GM19043 (cell line): ENCODE results near the gene B3GAT3.
A peak's percentile ranks its signal among the peaks of the same experiment; 100 is the strongest.
"Not testable (repeated sequence)": the region's sequence is repeated elsewhere in the genome, so short reads cannot be mapped to it uniquely, and the experiment has no call there.

ENCODE experiments used
- ATAC-seq: cut with Tn5 transposase; IDR thresholded peaks from one replicate; pipeline ENCODE4 v1.9.1; 2021; ENCODE audit warnings: low read depth; ENCODE audit not compliant: unreplicated experiment

B3GAT3 gene

DNA sequence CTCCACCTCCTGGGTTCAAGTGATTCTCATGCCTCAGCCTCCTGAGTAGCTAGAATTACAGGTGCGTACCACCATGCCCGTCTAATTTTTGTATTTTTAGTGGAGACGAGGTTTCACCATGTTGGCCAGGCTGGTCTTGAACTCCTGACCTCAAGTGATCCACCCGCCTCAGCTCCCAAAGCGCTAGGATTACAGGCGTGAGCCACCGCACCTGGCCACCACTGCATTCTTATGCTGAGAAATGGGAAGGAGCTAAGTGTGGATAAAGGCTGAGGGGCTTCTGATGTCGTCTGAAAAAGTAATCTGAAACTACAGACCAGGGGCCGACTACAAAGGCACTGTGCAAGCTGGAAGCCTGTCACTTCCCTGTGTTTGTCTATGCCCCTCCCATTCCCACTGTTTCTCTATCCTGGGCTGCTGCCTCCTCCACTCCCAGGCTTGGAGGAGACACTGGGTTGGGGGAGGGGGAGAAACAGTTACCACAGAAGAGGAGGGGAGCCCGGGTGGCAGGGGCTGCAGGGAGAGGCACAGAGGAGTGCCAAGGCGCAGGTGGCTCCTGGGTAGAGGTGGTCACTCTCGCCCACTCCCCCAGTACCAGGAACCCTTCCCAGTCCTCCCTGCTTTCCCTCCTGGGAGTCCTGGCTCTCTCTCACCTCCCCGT, 17.2 kb downstream of the B3GAT3 start:
- no peak for ATAC-seq

- ATAC-seq = no peak
These were observed 17.9 kb downstream of the B3GAT3 start for GRCh38 chr11:62603776-62604299.

DNA sequence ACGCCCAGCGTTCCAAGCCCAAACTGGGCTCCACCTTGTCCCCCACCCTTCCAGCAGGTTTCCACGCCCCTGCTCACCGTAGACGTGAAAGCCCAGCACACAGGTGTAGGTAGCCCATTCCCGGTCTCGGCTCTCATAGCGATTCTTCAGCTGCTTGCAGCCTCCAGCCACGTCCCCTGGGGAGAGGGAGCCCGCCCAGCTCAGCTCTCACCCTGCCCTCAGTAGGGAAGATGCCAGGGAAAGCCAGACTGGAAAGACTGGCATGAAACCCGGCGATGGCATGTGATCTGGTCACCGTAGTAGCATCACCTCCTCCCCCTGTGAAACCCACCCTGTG, 18.7 kb downstream of the B3GAT3 start:
- no peak for ATAC-seq

DNA sequence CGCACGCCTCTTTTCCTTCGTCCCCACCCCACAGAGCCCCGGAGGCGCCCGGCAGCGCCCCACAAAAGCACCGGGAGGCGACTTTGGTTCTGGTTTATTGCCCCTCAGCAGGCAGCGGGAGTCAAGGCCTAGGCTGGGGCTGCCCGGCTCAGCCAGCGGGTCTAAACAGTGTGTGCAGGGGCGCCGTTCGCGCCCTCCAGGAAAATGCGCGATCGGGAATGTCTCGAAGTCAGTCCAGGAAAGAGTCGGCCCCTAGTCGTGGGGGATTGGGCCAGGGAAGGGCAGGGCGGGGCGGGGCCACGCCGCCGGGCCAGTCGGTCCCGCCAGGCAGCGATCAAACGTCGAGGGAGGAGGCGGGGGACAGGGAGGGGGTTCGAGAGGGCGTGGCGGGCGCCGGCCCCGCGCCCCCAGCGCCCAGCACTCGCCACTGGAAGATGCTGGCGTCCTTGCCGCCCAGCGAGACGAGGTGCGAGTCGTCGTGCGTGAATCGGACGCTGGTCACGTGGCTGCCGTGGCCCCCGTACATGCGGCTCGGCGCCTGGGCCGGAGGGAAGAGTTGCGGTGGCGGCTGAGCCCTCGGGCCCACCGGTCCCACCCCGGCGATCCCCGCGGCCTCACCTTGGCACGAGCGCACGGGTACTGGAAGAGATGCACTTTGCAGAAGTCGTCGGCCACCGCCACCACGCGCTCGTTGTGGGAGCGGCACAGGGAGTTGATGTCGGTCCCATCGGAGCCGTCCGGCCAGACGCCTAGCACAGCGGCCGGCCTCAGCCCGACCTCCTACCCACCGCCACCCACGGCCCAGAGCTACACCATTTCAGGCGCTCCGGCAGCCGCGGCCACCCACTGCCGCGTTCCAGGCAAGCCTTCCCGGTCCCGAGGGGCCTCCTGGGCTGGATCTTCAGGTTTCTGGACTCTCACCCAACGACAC, 19.4 kb downstream of the B3GAT3 start:
- ATAC-seq = no peak

- ATAC-seq = peak; percentile 64
These were observed 20.2 kb downstream of the B3GAT3 start, which contains the start of gene MTA2 for GRCh38 chr11:62601372-62602140. MTA2 (minus strand) TSS chr11:62601865; CDS start chr11:62601450, 415 bp downstream.

DNA sequence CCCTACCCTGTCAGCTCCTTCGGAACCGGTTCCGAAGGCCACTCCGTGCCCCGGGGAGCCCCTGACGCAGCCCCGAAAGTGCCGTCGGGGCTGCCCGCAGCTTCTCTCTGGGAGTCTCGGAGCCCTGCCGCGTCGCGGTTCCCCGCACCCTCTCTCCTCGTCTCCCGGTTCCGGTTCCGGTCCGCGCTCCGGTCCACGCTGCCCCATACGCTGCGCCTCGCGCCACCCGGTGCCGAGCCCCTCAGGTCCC, 20.7 kb downstream of the B3GAT3 start:
- ATAC-seq = no peak

- no peak for ATAC-seq
These were observed 21.2 kb downstream of the B3GAT3 start for GRCh38 chr11:62600367-62601121.

- no peak for ATAC-seq
These were observed 21.9 kb downstream of the B3GAT3 start for GRCh38 chr11:62599901-62600300.

GRCh38 chr11:62599069-62599696, 22.6 kb downstream of the B3GAT3 start:
- ATAC-seq = peak; percentile 40

- no peak for ATAC-seq
These were observed 26.7 kb downstream of the B3GAT3 start for GRCh38 chr11:62595124-62595523.

GRCh38 chr11:62593434-62594044, 28.2 kb downstream of the B3GAT3 start:
- ATAC-seq = no peak

- ATAC-seq = no peak
These were observed 28.8 kb downstream of the B3GAT3 start for GRCh38 chr11:62592989-62593421.

- ATAC-seq = no peak
These were observed 29.5 kb downstream of the B3GAT3 start for GRCh38 chr11:62592146-62592815.

DNA sequence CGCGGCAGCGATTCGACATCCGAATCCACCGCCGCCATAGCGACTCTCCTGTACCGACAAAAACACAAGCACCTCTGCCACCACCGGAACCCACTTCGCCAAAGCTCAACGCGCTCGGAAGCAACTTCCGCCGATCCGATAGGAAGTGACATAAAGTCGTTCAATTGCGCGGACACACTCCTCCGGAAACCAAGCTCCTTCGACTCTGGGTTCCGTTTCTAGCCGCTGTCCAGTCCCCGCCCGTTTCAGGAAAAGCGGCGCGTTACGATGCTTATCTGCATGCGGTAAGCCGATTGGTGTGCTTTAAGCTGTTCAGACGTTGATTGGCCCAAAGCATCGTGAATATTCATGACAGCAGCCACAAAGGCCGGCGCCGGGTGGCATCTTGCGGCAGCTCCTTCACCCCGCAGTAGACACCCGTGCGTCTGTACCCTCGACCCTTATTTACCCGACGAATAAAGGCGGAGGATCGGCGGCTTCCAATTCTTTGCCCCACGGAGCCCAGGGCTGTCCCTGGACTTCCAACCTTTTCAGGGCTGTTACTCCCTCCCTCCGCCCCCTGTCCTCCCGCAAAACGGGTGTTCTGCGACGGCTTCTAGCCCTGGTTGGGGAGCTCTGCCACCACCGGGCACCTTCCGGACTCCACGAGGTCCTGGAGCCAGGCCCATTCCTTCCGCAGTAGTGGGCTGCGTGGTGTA, 30.2 kb downstream of the B3GAT3 start, which contains the start of gene TUT1:
Gene TUT1 (minus strand): TSS at position 76 of the 698 bp plus-strand sequence. CDS start 38 bp downstream, at position 38.
- peak; percentile 87 for ATAC-seq

DNA sequence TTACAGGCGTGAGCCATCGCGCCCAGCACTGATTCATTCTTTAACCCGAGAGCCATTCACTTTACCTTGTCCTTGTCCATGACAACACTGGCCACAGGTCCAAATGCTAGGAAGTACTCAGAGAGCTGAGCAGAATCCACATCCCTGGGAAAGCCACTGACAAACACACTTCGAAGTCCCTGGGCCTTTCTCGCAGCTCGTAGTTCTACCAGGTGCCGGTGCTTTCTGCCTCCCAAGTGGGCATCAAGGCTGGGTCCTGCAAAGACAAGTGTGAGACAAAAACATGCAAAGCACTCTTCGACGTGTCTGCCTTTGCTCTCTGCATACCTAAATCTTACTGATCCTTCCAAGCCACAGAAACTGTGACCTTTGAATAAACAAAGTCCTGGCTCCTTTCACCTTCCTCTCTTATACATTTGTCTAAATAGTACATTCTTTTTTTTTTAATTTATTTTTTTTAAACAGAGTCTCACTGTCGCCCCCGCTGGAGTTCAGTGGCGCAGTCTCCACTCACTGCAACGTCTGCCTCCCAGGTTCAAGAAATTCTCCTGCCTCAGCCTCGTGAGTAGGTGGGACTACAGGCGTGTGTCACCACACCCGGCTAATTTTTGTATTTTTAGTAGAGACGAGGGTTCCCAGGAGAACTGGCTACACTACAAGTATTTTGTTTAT, 32.7 kb downstream of the B3GAT3 start:
- no peak for ATAC-seq

DNA sequence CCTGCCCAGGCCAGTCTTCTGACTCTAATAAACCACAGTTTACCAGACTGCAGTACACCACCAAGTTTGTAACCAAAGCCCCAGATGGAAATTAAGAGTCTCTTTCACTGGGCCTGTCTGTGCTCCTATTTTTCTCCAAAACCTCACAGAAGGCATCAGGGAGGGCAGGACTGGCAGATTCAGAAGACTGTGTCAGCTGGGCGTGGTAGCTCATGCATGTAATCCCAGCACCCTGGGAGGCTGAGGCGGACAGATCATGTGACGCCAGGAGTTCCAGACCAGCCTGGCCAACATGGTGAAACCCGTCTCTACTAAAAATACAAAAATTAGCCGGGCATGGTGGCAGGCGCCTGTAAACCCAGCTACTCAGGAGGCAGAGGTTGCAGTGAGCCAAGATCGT, 36.4 kb downstream of the B3GAT3 start:
- ATAC-seq = not testable (repeated sequence)

DNA sequence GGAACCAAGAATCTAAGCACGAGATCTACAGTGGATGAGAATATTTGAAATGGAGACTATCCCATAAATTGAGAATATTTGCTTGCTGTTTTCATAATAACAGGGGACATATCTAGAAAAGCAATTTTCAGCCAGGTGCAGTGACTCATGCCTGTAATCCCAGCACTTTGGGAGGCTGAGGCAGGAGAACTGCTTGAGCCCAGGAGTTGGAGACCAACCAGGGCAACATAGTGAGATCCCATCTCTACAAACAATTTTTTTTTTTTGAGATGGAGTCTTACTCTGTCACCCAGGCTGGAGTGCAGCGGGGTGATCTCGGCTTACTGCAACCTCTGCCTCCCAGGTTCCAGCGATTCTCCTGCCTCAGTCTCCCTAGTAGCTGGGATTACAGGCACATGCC, 40.1 kb downstream of the B3GAT3 start:
- not testable (repeated sequence) for ATAC-seq
